HUES48 (cell line): ENCODE measurements around the gene LRRK1.

ENCODE experiments used
- H3K27ac ChIP-seq: one replicate; pipeline ENCODE4 v1.7.0; 2013; ENCODE audit warnings: low read depth, low read length, inconsistent platforms
- H3K27me3 ChIP-seq: 2 replicates; pipeline ENCODE4 v1.6.1; 2013; ENCODE audit warnings: mild to moderate bottlenecking, low read length; ENCODE audit not compliant: control insufficient read depth, insufficient read depth
- H3K36me3 ChIP-seq: 2 replicates; pipeline ENCODE4 v1.6.1; 2013; ENCODE audit warnings: low read length; ENCODE audit not compliant: control insufficient read depth, insufficient read depth
- H3K4me1 ChIP-seq: 2 replicates; pipeline ENCODE4 v1.6.1; 2013; ENCODE audit warnings: mild to moderate bottlenecking, low read length; ENCODE audit not compliant: control insufficient read depth, insufficient read depth
- H3K4me3 ChIP-seq: 2 replicates; pipeline ENCODE4 v1.5.1; 2013; ENCODE audit warnings: mild to moderate bottlenecking, low read depth, low read length
- H3K9ac ChIP-seq: 2 replicates; pipeline ENCODE4 v1.6.1; 2013; ENCODE audit warnings: mild to moderate bottlenecking, low read depth, low read length, moderate library complexity
- H3K9me3 ChIP-seq: 2 replicates; pipeline ENCODE4 v1.6.1; 2013; ENCODE audit warnings: low read length; ENCODE audit not compliant: control insufficient read depth, insufficient read depth

The LRRK1 gene

DNA sequence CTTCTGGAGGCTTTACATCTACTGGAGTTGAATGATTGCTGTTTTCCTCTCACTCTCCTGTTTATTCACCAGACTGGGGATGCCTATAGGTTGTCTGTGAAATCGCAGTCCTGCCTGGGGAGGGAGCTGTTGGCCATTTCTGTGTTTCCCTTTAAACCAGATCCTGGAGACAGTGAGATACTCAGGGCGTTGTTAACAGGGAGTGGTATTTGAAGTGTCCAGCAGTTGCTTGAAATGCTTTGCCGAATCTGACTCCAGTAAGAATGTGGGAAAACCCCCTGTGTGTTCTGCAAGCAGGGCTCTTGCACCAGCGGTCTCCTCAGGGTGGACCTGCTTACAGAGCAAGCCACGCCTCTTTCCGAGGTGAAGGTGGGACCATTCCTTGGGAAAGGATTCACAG lies 4.3 kb upstream of the LRRK1 start:
- no peak overlapping the region for H3K27ac ChIP-seq
- H3K27me3 ChIP-seq, result peaks cover 29% of the 10 kb centered on the region
- peaks cover 3% of the 10 kb centered on the region; the same call in 1 of the 2 replicates for H3K4me1 ChIP-seq
- H3K4me3 ChIP-seq, result no peak overlapping the region
- no peak overlapping the region for H3K9ac ChIP-seq
- no peaks in the 10 kb centered on the region for H3K9me3 ChIP-seq
- H3K36me3 ChIP-seq, result no peaks in the 10 kb centered on the region

DNA sequence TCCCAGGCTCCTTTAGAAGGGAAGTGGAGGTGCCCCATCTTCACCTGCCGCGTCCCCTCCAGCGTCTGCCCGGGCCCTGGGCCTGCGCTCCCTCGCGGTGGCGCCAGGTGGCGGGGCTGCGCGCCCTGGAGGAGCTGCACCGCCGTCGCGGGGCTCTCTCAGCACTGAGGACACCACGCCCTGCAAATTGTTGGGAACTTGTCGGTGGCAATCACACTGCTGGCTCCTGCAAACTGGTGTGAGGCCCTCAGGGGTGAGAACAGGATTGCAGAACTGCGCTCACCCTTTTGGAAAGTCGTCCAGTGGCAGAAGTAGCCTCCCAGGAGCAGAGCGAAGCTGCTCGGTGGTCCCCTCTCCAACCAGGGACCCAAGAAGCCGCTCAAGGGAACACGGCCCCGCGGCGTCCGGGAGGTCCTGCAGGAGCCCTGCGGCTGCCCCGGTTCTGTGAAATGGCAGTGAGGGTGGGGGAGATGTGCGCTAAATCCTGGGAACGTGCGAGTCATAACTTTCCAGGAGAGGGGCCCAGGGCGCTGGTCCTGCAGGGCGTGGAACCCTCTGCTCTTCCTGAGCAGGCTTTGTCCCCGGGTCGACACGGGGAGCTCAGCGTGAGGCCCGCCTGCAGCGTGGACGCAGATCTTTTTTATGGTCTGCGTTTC lies 995 bp upstream of the LRRK1 start:
- peaks cover 59% of the 10 kb centered on the region for H3K27me3 ChIP-seq
- no peak overlapping the region for H3K9ac ChIP-seq
- no peak overlapping the region for H3K27ac ChIP-seq

DNA sequence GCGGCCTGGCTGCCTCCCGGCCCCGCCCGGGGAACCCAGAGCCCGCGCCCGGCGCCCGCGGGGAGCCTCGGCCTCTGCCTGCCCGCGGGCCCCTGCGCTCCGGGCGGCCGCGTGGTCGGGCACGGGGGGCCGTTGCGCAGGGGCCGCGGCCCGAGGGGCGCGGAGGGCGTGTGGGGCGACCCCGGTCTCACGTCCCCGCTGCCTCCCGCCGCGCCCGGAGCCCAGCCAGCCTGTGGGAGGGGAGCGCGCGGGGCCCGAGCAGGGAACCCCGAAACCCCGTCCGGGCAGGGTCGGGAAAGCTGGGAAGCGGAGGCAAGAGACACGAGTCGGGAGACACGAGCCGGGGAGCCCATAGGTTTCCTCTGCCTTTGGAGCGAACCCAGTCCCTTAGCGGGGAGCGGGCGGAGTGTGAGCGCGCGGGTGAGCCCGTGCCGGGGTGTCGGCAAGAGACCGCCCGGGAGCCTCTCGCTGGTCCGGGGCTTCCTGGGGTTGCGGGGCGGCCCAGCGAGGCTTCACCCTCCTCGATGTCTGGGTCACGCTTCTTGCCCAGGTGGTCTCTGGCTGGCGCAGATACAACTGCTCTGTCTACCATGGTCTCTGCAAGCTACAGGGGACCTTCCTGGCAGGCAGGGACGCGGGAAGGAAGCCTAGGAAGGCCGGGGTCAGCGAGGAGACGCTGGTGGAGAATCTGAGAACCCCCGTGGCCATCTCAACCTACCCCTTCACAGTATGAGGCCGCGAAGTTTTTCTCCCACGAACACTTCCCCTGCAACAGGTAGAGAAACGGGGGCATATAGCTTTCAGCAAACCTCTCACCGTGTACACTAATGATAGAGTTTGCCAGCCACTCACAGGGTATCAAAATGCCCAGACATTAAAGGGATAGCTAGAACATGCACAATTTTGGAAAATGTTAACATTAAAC lies 586 bp downstream of the LRRK1 start:
- Histone ChIP-seq H3K4me3 (peak overlapping the region; percentile 66), H3K36me3 (no peaks in the 10 kb centered on the region), H3K9ac (no peak overlapping the region), H3K27ac (no peak overlapping the region), H3K27me3 (peaks cover 62% of the 10 kb centered on the region), H3K4me1 (no peaks in the 10 kb centered on the region; the same call in 1 of the 2 replicates), H3K9me3 (no peaks in the 10 kb centered on the region)

More for the DNA sequence above, 995 bp upstream of the LRRK1 start:
- Histone ChIP-seq H3K9me3 (no peaks in the 10 kb centered on the region), H3K4me3 (peak overlapping the region; percentile 66), H3K36me3 (no peaks in the 10 kb centered on the region), H3K4me1 (no peaks in the 10 kb centered on the region; the same call in 1 of the 2 replicates)

DNA sequence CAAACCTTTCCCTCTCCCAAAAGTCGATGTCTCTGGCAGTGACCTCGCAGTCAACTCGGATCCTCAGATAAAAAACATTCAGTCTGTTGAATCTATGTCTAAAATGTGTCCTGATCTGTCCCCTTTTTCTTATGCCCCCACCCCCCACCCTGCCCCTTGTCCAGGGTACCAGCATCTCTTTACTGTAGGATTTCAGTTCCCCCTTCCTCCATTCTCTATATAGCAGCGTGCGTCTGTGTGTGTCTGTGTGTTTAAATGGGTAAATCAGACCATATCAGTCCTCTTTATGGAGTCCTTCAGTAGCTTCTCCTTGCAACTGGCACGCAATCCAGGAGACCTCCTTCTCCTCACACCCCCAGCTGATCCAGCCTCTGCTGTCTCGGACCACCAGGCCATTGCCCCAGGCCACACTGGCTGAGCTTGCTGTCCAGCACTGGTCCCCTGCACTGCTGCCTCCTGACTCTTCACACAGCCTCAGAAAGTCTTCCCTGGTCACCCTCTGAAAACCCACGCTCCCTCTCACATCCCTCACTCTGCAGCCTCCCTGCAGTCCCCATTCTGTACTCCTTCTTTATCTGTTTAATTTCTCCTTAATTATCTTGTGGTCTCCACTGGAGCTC lies 1.5 kb downstream of the LRRK1 start:
- peaks cover 62% of the 10 kb centered on the region for H3K27me3 ChIP-seq
- H3K9ac ChIP-seq, result no peak overlapping the region
- H3K27ac ChIP-seq, result no peak overlapping the region
- no peak overlapping the region for H3K4me3 ChIP-seq
- H3K4me1 ChIP-seq, result no peaks in the 10 kb centered on the region
- H3K36me3 ChIP-seq, result no peaks in the 10 kb centered on the region
- H3K9me3 ChIP-seq, result no peaks in the 10 kb centered on the region

DNA sequence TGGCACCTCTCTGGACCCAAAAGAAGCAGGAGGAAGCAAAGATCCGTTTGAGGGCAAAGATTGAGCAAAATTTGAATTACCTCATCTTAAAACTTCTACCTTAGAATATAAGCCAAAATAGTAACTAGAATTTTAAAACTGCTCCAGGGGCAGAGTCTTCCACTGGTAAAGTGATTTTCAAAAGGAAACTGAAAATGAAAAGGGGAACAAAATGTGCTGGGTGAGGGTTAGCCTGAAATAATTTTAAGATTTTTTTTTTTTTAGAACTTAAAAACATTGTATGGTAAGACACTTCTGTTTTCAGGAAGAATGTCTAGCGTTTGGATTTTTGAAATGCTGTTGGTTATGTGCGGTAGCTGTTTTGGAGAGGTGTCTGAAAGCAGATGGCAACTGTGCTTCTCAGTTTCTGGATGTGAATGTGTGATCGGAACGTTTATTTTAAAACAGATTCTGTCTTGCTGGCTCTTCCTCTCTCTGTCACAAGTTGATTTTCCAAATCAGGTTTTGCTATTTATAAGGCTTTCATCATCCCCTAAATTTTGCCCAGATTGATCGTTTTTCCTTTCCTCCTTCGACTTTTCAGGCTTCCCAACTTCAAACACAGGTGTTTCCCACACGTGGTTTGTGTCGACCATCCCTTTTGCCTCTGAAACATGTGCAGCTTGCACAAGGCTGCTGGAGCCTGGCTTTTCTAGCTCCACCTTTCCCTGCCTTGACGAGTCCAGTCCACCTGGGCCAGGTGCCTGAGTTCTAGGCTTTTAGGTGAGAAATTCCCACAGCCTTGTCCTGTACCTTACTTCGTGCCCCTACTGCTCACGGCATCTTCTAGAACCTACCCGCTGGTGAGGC lies 3.3 kb downstream of the LRRK1 start:
- no peaks in the 10 kb centered on the region for H3K4me1 ChIP-seq
- no peaks in the 10 kb centered on the region for H3K36me3 ChIP-seq
- H3K9me3 ChIP-seq, result no peaks in the 10 kb centered on the region
- no peak overlapping the region for H3K27ac ChIP-seq
- H3K27me3 ChIP-seq, result peaks cover 56% of the 10 kb centered on the region
- H3K4me3 ChIP-seq, result no peak overlapping the region
- H3K9ac ChIP-seq, result no peak overlapping the region

DNA sequence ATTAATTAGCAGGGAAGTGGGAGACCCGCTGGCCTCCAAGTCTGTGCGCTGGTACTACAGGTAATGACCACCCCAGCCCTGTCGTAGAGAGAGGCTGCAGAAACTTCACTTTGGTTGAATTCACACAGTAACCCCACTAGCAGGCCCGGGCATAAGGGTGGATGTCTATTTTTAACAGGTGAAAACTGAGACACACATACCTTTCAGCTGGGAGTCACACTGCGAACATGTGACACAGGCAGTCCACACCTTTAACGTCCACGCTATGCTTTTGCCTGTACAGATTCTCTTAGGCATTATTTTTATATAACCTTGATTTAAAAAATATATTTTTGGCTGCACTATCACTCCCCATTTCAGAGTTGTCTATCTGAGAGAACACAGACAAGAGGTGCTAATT lies 3.9 kb downstream of the LRRK1 start:
- H3K4me3 ChIP-seq, result no peak overlapping the region
- no peak overlapping the region for H3K27ac ChIP-seq
- H3K36me3 ChIP-seq, result no peaks in the 10 kb centered on the region
- no peak overlapping the region for H3K9ac ChIP-seq
- H3K9me3 ChIP-seq, result no peaks in the 10 kb centered on the region
- H3K4me1 ChIP-seq, result no peaks in the 10 kb centered on the region
- peaks cover 50% of the 10 kb centered on the region for H3K27me3 ChIP-seq

DNA sequence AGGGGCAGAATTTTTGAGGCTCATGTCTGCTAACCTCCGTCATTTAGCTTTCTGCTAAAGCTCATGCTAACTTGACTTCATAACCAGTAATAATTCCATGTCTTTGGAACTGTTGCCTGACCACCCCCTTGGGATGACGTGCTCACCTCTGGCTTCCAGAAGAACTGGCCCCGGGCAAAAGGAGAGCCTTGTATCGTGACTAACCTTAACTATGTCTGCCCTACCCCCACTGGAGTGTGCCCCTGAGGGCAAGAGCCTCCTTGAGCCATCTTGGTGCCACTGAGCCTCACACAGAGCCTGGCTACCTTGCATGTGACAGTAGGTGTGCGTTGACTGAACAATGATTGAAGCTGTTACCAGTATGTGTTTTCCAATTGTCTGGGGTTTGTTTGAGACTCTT lies 4.7 kb downstream of the LRRK1 start:
- Histone ChIP-seq H3K9me3 (no peaks in the 10 kb centered on the region), H3K4me3 (no peak overlapping the region), H3K36me3 (no peaks in the 10 kb centered on the region), H3K27ac (no peak overlapping the region), H3K27me3 (peaks cover 41% of the 10 kb centered on the region), H3K4me1 (no peaks in the 10 kb centered on the region), H3K9ac (no peak overlapping the region)

DNA sequence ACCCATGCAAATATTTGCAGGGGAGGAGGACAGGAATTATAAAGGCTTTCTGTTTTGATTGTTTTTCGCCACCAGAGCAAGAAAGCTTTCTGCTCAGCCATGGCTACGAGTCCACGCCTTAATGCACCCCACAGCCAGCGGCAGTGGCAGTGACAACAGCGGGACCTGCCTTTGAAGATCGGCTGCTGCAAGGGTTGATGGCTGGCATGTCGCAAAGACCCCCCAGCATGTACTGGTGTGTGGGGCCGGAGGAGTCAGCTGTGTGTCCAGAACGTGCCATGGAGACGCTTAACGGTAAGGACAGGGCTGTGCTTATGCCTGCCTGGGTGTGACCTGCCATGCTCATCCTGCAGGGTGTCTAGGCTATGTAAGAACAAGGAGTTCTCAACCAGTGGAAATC lies 5.3 kb downstream of the LRRK1 start:
- Histone ChIP-seq H3K4me3 (no peak overlapping the region), H3K4me1 (no peaks in the 10 kb centered on the region), H3K27ac (no peak overlapping the region), H3K9ac (no peak overlapping the region), H3K9me3 (no peaks in the 10 kb centered on the region), H3K36me3 (no peaks in the 10 kb centered on the region), H3K27me3 (peaks cover 38% of the 10 kb centered on the region)

DNA sequence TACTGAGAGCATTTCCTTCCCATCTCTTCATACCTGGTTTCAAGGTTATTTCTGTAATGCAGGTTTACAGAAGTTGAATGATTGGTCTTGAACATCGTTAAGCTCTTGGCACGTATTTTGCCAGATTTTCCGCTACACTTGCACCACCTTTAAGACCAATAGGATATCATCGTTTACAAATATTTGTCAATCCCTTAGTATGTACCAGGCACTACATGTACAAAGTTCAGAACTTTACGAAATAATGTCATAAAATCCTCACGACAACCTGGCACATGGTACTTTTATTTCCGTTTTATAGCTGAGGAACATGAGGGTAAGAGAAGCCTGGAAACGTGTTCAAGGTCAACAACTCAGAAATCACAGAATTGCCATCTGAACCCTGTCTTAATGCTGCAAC lies 6.3 kb downstream of the LRRK1 start:
- Histone ChIP-seq H3K9ac (no peak overlapping the region), H3K4me3 (no peak overlapping the region), H3K9me3 (no peaks in the 10 kb centered on the region), H3K27me3 (peaks cover 27% of the 10 kb centered on the region), H3K36me3 (no peaks in the 10 kb centered on the region), H3K4me1 (no peaks in the 10 kb centered on the region), H3K27ac (no peak overlapping the region)

DNA sequence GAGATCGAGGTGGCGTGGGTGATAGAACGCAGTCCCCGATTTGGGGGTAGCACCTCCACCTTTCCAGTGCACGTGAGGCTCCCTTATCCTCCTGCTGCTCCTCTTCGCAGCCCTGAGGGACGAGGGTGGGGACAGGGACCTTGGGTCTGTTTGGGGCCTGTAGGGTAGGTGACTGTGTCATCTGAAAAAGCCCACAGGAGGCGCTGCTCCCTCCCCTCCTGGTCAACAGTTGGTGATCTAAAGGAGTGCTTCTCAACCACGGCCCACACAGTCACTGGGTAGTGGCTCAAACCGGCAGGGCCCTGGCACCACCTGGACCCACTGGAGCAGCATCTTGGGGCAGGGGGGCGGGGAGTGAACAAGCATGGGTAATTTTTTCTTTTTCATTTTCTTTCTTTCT lies 7.1 kb downstream of the LRRK1 start:
- no peaks in the 10 kb centered on the region for H3K9me3 ChIP-seq
- no peak overlapping the region for H3K9ac ChIP-seq
- H3K4me3 ChIP-seq, result no peak overlapping the region
- H3K4me1 ChIP-seq, result no peaks in the 10 kb centered on the region
- no peak overlapping the region for H3K27ac ChIP-seq
- no peaks in the 10 kb centered on the region for H3K36me3 ChIP-seq
- H3K27me3 ChIP-seq, result peaks cover 19% of the 10 kb centered on the region
